SK-N-SH treated with all-trans-retinoic acid at 6 μM for 48 hours (cell line): ENCODE data around the gene SH3BP5.

Source experiments
- ATAC-seq: fragments of 200-7000 bp; cut with Tn5 transposase; 3 replicates; pipeline ENCODE4 v1.9.1; 2020; ENCODE audit warnings: mild to moderate bottlenecking, moderate library complexity
- ARNTL ChIP-seq: fragments of 450-650 bp; formaldehyde crosslinking; IDR thresholded peaks from 2 replicates; pipeline ENCODE4 v1.5.0; 2020; ENCODE audit warnings: low read depth, mild to moderate bottlenecking, moderate library complexity, borderline replicate concordance
- BACH2 ChIP-seq: fragments of 250-450 bp; sonication (Bioruptor Pico); IDR thresholded peaks from 2 replicates; pipeline ENCODE4 v1.9.0; 2021; ENCODE audit warnings: mild to moderate bottlenecking, borderline replicate concordance
- CREB5 ChIP-seq: fragments of 250-450 bp; sonication (Bioruptor Pico); IDR thresholded peaks from 2 replicates; pipeline ENCODE4 v1.5.1; 2020; ENCODE audit warnings: low read depth, mild to moderate bottlenecking, moderate library complexity
- CSDC2 ChIP-seq: fragments of 250-450 bp; sonication (Bioruptor Pico); IDR thresholded peaks from 2 replicates; pipeline ENCODE4 v1.5.0; 2020; ENCODE audit warnings: mild to moderate bottlenecking, moderate library complexity
- CSRNP3 ChIP-seq: fragments of 250-450 bp; sonication (Bioruptor Pico); IDR thresholded peaks from 2 replicates; pipeline ENCODE4 v1.5.1; 2021; ENCODE audit warnings: mild to moderate bottlenecking, moderate library complexity
- ESRRG ChIP-seq: fragments of 250-450 bp; sonication (Bioruptor Pico); IDR thresholded peaks from 2 replicates; pipeline ENCODE4 v1.6.1; 2021; ENCODE audit warnings: mild to moderate bottlenecking
- GLIS3 ChIP-seq: fragments of 250-450 bp; sonication (Bioruptor Pico); IDR thresholded peaks from 2 replicates; pipeline ENCODE4 v1.5.0; 2020; ENCODE audit warnings: mild to moderate bottlenecking, moderate library complexity
- ISL1 ChIP-seq: fragments of 250-450 bp; sonication (Bioruptor Pico); IDR thresholded peaks from 2 replicates; pipeline ENCODE4 v2.1.2; 2022; ENCODE audit warnings: mild to moderate bottlenecking, moderate library complexity
- OSR1 ChIP-seq: fragments of 250-450 bp; sonication (Bioruptor Pico); IDR thresholded peaks from 2 replicates; pipeline ENCODE4 v1.8.0; 2022; ENCODE audit warnings: moderate library complexity, mild to moderate bottlenecking, inconsistent platforms
- PATZ1 ChIP-seq: fragments of 250-450 bp; sonication (Bioruptor Pico); IDR thresholded peaks from 2 replicates; pipeline ENCODE4 v1.8.0; 2020; ENCODE audit warnings: mild to moderate bottlenecking, moderate library complexity, borderline replicate concordance
- POU6F1 ChIP-seq: fragments of 250-450 bp; sonication (Bioruptor Pico); IDR thresholded peaks from 2 replicates; pipeline ENCODE4 v1.8.0; 2021; ENCODE audit warnings: low read depth, mild to moderate bottlenecking, moderate library complexity, borderline replicate concordance
- PPARA ChIP-seq: fragments of 250-450 bp; sonication (Bioruptor Pico); IDR thresholded peaks from 2 replicates; pipeline ENCODE4 v1.5.0; 2020; ENCODE audit warnings: mild to moderate bottlenecking, borderline replicate concordance
- RARB ChIP-seq: fragments of 250-450 bp; sonication (Bioruptor Pico); IDR thresholded peaks from 2 replicates; pipeline ENCODE4 v1.8.0; 2021; ENCODE audit warnings: mild to moderate bottlenecking, moderate library complexity
- TCF4 ChIP-seq: fragments of 250-450 bp; sonication (Bioruptor Pico); IDR thresholded peaks from 2 replicates; pipeline ENCODE4 v1.8.0; 2021; ENCODE audit warnings: mild to moderate bottlenecking, moderate library complexity, borderline replicate concordance
- TOX ChIP-seq: fragments of 250-450 bp; sonication (Bioruptor Pico); IDR thresholded peaks from 2 replicates; pipeline ENCODE4 v1.8.0; 2021; ENCODE audit warnings: mild to moderate bottlenecking, moderate library complexity, borderline replicate concordance
- TSHZ2 ChIP-seq: fragments of 250-450 bp; sonication (Bioruptor Pico); IDR thresholded peaks from 2 replicates; pipeline ENCODE4 v1.5.0; 2020; ENCODE audit warnings: mild to moderate bottlenecking, moderate library complexity
- ZC3H10 ChIP-seq: fragments of 250-450 bp; sonication (Bioruptor Pico); IDR thresholded peaks from 2 replicates; pipeline ENCODE4 v1.5.1; 2021; ENCODE audit warnings: mild to moderate bottlenecking, moderate library complexity
- ZFP3 ChIP-seq: fragments of 250-450 bp; sonication (Bioruptor Pico); IDR thresholded peaks from 2 replicates; pipeline ENCODE4 v1.5.0; 2020; ENCODE audit warnings: mild to moderate bottlenecking, moderate library complexity
- ZFP30 ChIP-seq: fragments of 450-650 bp; formaldehyde crosslinking; IDR thresholded peaks from 2 replicates; pipeline ENCODE4 v1.5.0; 2022; ENCODE audit warnings: mild to moderate bottlenecking, moderate library complexity
- ZNF565 ChIP-seq: fragments of 450-650 bp; formaldehyde crosslinking; conservative IDR thresholded peaks from 2 replicates; pipeline ENCODE4 v1.5.0; 2020; ENCODE audit warnings: low read depth, mild to moderate bottlenecking, moderate library complexity
- ZNF70 ChIP-seq: fragments of 450-650 bp; formaldehyde crosslinking; IDR thresholded peaks from 2 replicates; pipeline ENCODE4 v1.5.0; 2020; ENCODE audit warnings: mild to moderate bottlenecking, moderate library complexity
- ZNF8 ChIP-seq: fragments of 450-650 bp; formaldehyde crosslinking; IDR thresholded peaks from 2 replicates; pipeline ENCODE4 v1.5.0; 2020; ENCODE audit warnings: mild to moderate bottlenecking, moderate library complexity

SH3BP5 gene

GRCh38 chr3:15314276-15314675 is 18.1 kb downstream of the SH3BP5 start:
- TF ChIP-seq GLIS3 (CRISPR knock-in tag) (no peak), CREB5 (no peak), ZNF70 (CRISPR knock-in tag) (no peak), TSHZ2 (CRISPR knock-in tag) (no peak), ZC3H10 (no peak), ARNTL (CRISPR knock-in tag) (no peak)
- ATAC-seq = no peak

GRCh38 chr3:15313461-15313860 is 18.9 kb downstream of the SH3BP5 start:
- no peak for ATAC-seq
- TF ChIP-seq PATZ1 (CRISPR knock-in tag) (no peak), BACH2 (CRISPR knock-in tag) (no peak), ZC3H10 (no peak), ZNF8 (CRISPR knock-in tag) (no peak), TSHZ2 (CRISPR knock-in tag) (no peak), ISL1 (no peak), TCF4 (no peak), PPARA (no peak), CSRNP3 (no peak), OSR1 (CRISPR knock-in tag) (no peak), ZFP30 (no peak), POU6F1 (CRISPR knock-in tag) (no peak), RARB (CRISPR knock-in tag) (no peak), CSDC2 (CRISPR knock-in tag) (no peak), ZFP3 (CRISPR knock-in tag) (no peak), TOX (CRISPR knock-in tag) (no peak), ESRRG (CRISPR knock-in tag) (no peak), CREB5 (no peak), ZNF70 (CRISPR knock-in tag) (no peak), ZNF565 (CRISPR knock-in tag) (no peak)
